Neural progenitor cell (in vitro differentiated cells): ENCODE measurements around the gene IRS1.

Experiments
- CTCF ChIP-seq: fragments of 200-600 bp; sonication (generic); IDR thresholded peaks from 2 replicates; pipeline ENCODE4 v1.5.1; 2017; ENCODE audit warnings: antibody characterized with exemption, mild to moderate bottlenecking
- EZH2 ChIP-seq: fragments of 200-600 bp; sonication (generic); IDR thresholded peaks from 2 replicates; pipeline ENCODE4 v1.6.1; 2017; ENCODE audit warnings: antibody characterized with exemption, mild to moderate bottlenecking, moderate library complexity

- no peak for TF ChIP-seq CTCF
- TF ChIP-seq EZH2: no peak
These were observed 24.5 kb downstream of the IRS1 start for GRCh38 chr2:226775032-226775509.
